HG02623 (cell line): Measurements from ENCODE around the gene ADGRG4.
"Not testable (repeated sequence)": the region's sequence is repeated elsewhere in the genome, so short reads cannot be mapped to it uniquely, and the experiment has no call there.

Source experiments
- ATAC-seq: cut with Tn5 transposase; IDR thresholded peaks from one replicate; pipeline ENCODE4 v1.9.1; 2021; ENCODE audit warnings: moderate library complexity; ENCODE audit not compliant: unreplicated experiment

Gene ADGRG4

DNA sequence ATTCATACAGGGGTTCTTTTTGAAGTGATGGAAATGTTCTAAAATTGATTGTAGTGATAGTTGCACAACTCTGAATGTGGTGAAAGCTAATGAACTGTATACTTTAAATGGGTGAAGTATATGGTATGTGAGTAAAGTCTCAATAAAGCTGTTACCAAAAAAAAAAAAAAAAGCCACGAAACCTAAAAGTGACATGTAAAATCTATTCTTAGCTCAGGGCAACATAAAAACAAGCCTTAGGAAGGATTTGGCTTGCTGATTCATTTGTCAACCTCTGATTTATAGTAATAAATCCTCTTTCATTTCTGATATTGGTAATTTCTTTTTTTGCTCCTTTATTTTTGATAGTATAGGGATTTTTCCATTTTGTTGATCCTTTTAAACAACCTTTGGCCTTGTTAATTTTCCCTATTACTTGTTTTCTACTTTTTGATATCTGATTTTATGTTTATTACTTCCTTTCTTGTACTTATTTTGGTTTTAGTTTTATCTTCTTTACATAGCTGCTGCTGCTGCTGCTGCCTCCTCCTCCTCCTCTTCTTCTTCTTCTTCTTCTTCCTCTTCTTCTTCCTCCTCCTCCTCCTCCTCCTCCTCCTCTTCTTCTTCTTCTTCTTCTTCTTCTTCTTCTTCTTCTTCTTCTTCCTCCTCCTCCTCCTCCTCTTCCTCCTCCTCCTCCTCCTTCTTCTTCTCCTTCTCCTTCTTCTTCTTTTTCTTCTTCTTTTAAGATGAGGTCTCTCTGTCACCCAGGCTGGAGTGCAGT lies 79.4 kb downstream of the ADGRG4 start:
- ATAC-seq: no peak

GRCh38 chrX:136386173-136386572 lies 85.4 kb downstream of the ADGRG4 start:
- no peak for ATAC-seq

GRCh38 chrX:136386826-136387225 lies 86.1 kb downstream of the ADGRG4 start:
- ATAC-seq: no peak

GRCh38 chrX:136387951-136388502 lies 87.3 kb downstream of the ADGRG4 start:
- ATAC-seq: no peak

GRCh38 chrX:136390921-136391320 lies 90.2 kb downstream of the ADGRG4 start:
- no peak for ATAC-seq

DNA sequence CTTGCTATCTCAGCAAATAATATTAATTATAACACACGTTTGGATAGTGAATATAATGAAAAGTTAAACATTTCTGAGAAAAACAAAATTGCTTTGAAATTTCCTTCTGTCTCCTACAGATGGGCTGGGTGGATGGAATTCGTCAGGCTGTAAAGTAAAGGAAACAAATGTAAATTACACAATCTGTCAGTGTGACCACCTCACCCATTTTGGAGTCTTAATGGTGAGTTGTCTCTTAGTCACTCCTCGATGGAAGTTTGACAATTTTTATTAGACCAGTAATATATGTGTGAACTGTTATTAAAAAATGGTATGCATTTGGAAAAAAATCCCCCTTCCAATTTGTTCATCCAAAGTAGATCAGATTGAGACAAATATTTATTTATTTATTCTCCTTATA lies 94.5 kb downstream of the ADGRG4 start:
- ATAC-seq: no peak

DNA sequence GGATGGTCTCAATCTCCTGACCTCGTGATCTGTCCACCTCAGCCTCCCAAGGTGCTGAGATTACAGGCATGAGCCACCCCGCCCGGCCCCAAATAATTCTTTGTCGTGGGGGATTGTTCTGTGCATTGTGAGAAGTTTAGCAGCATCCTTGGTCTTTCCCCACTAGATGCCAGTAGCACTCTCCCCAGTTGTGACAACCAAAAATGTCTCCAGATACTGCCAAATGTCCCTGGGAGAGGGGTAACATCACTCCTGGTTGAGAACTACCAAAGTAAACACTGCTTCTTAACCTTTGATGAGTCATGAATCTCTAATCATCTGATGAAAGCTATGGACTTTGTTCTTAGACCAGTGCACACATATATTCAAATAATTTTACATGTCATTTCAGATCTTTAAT lies 96.2 kb downstream of the ADGRG4 start:
- ATAC-seq: no peak

- no peak for ATAC-seq
These were observed 104.4 kb downstream of the ADGRG4 start for GRCh38 chrX:136405126-136405525.

GRCh38 chrX:136417806-136418205 lies 117.0 kb downstream of the ADGRG4 start:
- ATAC-seq: no peak

GRCh38 chrX:136421338-136421737 lies 120.6 kb downstream of the ADGRG4 start:
- ATAC-seq: no peak

- ATAC-seq: no peak
These were observed 123.0 kb downstream of the ADGRG4 start for GRCh38 chrX:136423724-136424123.

- ATAC-seq: no peak
These were observed 125.2 kb downstream of the ADGRG4 start for GRCh38 chrX:136425996-136426395.

DNA sequence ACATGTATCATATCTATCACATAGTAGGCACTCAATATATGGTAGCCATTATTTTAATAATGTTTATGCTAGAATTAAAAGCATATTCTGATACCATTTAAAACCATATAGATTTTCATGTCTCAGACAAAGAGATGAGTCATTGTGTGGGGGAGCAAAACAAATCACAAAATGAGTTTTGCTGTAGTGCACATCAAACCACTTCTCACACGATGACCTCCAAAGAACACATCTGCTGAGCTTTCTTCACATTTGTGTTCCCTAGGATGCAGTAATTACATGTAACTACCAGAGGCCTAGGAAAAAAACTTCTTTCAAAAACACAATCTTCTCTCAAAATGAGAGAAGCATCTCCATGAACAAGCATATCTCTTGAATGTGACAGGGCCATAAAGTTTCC lies 130.9 kb downstream of the ADGRG4 start:
- ATAC-seq: no peak

GRCh38 chrX:136437774-136438173 lies 137.0 kb downstream of the ADGRG4 start:
- ATAC-seq: no peak

DNA sequence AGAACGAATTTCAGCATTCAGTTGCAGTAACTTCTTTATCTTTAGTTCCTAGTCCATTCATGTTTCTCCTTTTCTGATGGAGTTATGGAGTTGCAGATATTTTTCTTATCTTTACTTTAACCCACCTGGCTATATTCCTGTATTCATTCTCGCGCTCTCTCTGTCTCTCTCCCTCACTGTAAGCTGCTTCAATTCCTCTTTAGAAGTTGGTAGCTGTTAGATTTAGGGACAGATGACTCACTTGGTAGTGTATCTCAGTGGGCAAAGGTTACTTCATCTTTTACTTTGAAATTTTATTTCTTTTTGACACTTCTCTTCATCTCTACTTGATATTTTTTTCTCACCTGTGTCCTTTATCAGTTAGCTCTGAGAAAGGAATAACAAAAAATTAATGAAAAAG lies 137.4 kb downstream of the ADGRG4 start:
- ATAC-seq: no peak

- ATAC-seq: not testable (repeated sequence)
These were observed 144.9 kb downstream of the ADGRG4 start for GRCh38 chrX:136445674-136446073.

GRCh38 chrX:136446208-136446607 lies 145.4 kb downstream of the ADGRG4 start:
- ATAC-seq: no peak

GRCh38 chrX:136447308-136447707 lies 146.5 kb downstream of the ADGRG4 start:
- no peak for ATAC-seq

GRCh38 chrX:136447968-136448367 lies 147.2 kb downstream of the ADGRG4 start:
- no peak for ATAC-seq

DNA sequence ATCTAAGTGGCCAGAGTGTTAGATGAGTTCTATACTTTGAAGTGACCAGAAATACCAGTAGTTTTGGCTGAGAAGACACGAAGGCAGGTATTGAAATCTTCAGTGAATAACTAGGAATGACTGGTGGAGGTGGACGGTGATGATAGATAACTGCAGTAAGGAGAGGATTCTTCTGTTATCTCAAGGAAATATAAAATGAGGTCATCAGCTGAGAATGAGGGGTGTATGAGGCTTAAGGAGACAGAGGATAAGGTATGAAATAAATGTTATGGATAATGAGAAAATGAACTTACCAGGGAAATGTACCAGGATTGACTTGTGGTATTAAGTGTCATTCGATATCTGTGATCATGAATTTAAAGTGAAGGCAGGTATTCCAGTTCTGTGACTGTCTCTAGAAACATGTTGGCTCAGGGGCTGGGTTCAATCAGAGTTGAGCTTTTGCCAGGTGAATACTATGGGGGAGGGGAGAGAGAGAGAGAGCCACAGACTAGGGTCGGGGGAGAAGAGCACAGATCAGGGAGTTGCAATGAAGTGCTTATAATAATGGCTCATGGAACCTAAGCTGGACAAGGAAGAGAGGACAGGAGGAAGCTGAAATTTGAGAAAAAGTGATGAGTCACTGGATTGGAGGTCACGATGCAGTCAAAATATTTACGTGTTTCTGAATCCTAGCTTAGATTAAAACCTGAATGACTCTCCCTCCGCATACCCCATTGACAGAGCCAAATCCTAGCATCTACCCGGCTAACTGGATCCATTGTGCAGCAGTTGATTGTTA lies 149.5 kb downstream of the ADGRG4 start:
- ATAC-seq: no peak

DNA sequence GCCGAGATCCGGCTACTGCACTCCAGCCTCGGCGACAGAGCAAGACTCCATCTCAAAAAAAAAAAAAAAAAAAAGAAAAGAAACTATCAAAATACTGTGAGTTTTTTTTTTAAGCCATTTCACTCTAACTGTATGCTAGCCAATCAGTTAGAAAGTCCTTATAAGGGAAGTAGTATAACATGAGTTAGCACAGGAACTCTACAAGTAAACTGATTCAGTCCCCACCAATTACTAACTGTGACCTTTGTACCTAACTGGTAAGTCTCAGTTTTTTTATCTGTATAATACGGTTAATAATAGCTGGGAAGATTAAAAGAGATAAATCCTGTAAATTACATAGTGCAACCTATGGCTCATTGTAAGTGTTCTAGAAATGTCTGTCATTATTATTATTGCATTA lies 151.9 kb downstream of the ADGRG4 start:
- ATAC-seq: no peak

DNA sequence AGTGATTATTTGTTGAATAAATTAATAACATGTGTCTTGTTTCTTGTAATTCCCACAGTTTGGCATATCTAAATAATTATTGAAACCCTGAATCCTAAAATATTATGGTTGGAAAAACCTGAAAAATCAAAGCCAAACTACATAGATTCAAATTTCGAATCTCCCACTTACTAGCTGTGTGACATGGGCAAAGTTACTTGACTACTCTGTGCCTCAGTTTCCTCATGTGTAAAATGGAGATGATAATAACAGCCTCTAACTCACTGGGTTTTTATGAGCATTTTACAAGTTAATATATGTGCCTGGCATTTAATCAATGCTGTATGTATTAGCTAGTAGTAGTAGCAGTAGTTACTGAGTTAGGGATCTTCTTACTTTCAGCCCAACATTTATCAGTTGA lies 152.4 kb downstream of the ADGRG4 start:
- no peak for ATAC-seq
